H1 (cell line): ENCODE results near the gene UHRF1. TPM values are rescaled to one million over a fixed set of nuclear protein-coding genes. Genes with fewer than 3 reads are reported as not detected.

Source experiments
- CBX8 ChIP-seq: fragments of 300-800, 300-1000 bp; sonication (generic); IDR thresholded peaks from 2 replicates; pipeline ENCODE4 v1.7.1; 2016; ENCODE audit warnings: low read depth, low read length, borderline replicate concordance
- CHD7 ChIP-seq: fragments of 300-600 bp; sonication (generic); IDR thresholded peaks from 2 replicates; pipeline ENCODE4 v1.7.1; 2012; ENCODE audit warnings: low read length, moderate library complexity, mild to moderate bottlenecking, inconsistent platforms; ENCODE audit not compliant: insufficient replicate concordance
- NRF1 ChIP-seq: IDR thresholded peaks from 2 replicates; pipeline ENCODE4 v1.6.1; 2011; ENCODE audit warnings: mild to moderate bottlenecking, low read depth, low read length, improper control_type of control experiment
- POU5F1 ChIP-seq: IDR thresholded peaks from 2 replicates; pipeline ENCODE4 v1.6.1; 2011; ENCODE audit warnings: low read depth, mild to moderate bottlenecking, low read length, moderate library complexity
- polyA plus RNA-seq, 7 experiments: library from polyadenylated mRNA; depleted of rRNA in 3 of 7; stranded (reverse) in 5 of 7; unstranded in 2 of 7; fragments of >200 nt in 5 of 7; fragments of 200-250 nt in 2 of 7; gene quantifications; 1 replicate in 5 of 7; 2 replicates in 1 of 7; 4 replicates in 1 of 7; pipeline versions ENCODE4 v1.2.1 to v1.2.3, GENCODE V29; 2011 to 2013; ENCODE audit warnings: missing spikeins in 2 of 7, mixed read lengths in 2 of 7
- total RNA-seq: library from RNA; stranded (reverse); fragmentation: NEBNext Ultra II Directional; extraction: Animal tissue kit (Norgen Biotek cat#: 25700); gene quantifications from 2 replicates; pipeline ENCODE4 v1.2.1, GENCODE V29; 2021

The UHRF1 gene
- total and polyA plus RNA-seq, 2 of the 8 experiments (the other 6 are each of a cell fraction or from before 2014, with no cell fraction given), result 14.7 to 65.8 TPM

- TF ChIP-seq CHD7 (no peak), NRF1 (no peak), POU5F1 (no peak), CBX8 (no peak)
- TF ChIP-seq, all 59 proteins: peak for 0
These were observed 55.8 kb downstream of the UHRF1 start (continued) for GRCh38 chr19:4965061-4965460.
